ENCODE results near the gene TMEM40.
A peak's percentile ranks its signal among the peaks of the same experiment; 100 is the strongest.
"Not testable (repeated sequence)": the region's sequence is repeated elsewhere in the genome, so short reads cannot be mapped to it uniquely, and the experiment has no call there.

The TMEM40 gene

GRCh38 chr3:12750223-12750622, 8.8 kb downstream of the TMEM40 start:
- no peak for DNase-seq

DNA sequence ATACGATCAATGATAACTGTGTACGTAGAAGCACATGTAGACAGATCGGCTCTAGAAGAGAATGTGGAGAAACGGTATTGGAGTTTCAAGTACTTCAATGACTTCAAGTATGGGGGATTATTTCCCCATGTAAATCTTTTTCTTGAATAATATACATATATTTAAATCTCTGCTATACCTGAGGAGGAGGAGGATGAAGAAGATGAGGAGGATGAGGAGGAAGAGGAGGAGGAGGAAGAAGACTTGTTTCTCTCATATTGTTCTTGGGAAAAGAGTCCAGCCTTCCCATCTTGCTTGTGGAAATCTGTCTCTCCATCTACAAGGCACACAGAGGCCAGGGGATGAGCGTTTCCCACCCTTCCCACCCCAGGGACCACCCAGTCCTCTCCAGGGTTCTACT, 10.6 kb downstream of the TMEM40 start:
- DNase-seq: no peak

DNA sequence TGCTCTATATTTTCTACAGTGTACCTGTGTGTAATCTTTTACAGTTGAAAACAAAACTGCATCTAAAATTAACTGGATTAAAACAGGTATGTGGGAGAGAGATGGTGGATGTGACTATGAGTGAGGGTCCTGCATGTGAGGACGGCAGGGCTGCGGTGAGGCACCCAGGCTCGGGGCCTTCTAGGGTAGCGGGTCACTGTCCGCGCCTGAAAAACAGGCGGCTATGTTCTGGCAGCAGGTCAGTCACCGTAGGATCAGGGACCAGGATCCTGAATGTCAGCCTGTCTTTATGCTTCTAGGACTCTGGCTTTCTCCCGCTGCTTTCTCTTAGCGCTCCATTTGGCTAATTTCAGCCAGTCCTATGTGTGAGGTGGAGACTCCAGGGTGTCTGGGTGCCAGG, 12.6 kb downstream of the TMEM40 start:
- no peak for DNase-seq

- DNase-seq: no peak
These were observed 14.7 kb downstream of the TMEM40 start for GRCh38 chr3:12744326-12744725.

DNA sequence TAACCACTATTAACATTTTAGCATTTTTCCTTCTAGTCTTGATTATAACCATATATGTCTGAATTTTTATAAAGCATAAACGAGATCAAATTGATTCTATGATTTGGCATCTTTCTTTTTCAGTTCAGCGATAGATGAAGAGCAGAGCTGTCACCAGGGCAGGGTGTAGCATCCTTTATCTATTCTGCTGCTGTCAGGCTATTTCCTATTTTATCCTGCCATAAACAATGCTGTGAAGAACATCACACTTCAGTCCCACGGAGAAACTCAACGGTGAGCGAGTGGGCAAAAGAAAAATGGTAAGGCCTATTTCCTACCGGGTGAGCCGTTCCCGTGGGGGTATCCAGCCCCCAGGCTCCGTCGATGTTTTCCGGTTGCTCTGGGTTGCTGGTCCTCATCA, 15.5 kb downstream of the TMEM40 start:
- no peak for DNase-seq

DNA sequence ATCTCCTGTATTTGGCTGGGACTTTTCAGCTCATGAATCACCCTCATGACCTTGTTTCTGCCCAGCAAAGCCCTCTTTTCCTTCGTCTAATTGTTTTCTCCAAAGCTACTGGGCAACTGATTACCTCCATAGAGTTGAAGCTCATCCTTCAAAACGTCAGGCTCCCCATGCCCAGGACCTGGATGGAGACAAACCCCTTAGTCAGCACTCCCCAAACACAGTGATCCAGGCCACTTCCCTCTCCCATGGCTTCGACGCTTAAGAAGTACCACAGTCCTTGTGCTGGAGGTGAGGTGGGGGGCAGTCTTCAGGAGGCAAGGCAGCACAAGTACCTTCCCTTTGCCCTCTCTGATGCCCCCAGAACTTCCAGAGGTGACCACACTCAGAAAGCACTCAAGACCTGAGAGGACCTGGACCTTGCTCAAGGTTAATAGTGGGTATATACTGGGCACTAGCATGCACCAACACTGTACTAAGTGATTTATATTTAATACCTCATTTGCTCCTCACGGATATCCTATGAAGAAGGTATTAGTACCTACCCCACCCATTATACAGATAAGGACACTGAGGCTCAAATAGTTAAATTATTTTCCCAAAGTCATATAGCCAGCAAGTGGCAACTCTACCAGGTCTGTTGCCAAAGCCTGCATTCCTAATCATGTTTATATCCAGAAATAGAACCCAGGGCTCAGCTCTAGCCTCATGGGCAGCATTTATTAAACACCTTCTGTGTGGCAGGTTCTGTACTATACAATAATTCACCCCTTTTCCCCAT, 16.5 kb downstream of the TMEM40 start:
- no peak for DNase-seq

- no peak for DNase-seq
These were observed 17.9 kb downstream of the TMEM40 start for GRCh38 chr3:12741209-12741608.

DNA sequence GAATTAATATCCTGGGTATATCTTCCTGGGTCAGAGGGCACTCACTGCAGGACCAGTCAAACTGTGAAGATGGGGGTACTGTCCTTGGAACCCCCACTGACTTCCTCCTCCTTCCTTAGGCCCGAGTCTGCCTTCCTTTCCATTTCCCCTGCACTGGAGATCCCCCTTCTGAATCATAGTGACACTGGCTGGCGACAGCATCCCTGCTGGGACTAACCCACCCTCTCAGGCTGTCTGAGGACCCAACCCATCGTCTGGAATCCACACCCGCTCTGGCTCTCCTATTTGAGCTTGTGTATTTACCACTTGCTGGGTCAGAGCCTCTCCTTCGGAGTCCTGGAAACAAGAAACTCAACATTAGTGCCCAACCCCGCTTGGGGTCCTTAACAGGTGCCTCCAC, 21.2 kb downstream of the TMEM40 start:
- peak; percentile 62 to 66 (median 65) for DNase-seq

DNA sequence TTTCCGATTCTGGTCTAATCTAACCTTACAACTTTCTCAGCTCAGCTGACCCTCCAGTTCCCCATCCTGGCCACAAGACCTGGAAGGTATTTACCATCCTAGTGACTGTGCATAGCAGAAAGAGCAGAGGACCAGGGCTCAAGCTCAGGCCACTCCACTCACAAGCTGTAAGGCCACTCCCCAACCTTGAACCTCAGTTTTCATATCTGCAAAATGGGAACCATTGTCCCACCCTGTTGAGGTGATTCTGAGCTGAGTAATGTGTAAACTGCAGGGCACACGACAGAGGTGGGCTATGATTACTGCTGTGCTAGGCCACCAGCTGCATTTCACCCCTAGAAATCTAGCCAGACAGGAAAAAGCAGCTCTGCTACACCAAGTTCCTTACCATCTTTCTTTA, 21.7 kb downstream of the TMEM40 start:
- DNase-seq: no peak

GRCh38 chr3:12734960-12735359, 24.1 kb downstream of the TMEM40 start:
- DNase-seq: peak; percentile 64 to 75 (median 68)

GRCh38 chr3:12733566-12733965, 25.5 kb downstream of the TMEM40 start:
- DNase-seq: no peak

DNA sequence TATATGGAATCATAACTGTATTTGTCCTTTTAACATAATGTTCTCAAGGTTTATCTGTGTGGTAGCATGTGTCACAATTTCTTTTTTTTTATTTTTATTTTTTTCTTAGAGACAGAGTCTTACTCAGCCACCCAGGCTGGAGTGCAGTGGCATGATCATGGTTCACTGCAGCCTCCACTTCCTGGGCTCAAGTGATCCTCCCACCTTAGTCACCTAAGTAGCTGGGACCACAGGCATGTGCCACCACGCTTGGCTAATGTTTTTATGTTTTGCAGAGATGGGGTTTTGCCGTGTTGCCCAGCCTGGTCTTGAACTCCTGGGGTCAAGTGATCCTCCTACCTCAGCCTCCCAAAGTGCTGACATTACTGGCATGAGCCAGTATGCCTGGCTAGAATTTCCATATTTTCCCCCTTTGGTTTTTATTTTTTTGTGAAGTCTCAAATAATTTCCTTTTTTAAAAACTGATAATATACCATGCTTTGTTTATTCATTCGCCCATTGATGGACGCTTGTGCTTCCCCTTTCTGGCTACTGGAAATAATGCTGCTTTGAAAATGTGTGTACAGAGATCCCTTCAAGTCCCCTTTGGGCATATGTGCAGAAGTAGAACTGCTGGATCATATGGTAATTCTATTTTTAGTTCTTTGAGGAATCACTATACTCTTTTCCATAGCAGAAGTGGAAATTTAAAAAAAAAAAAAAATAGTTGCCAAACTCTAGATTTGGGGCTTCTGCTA, 28.4 kb downstream of the TMEM40 start:
- DNase-seq: peak; percentile 60 to 79 (median 68)

GRCh38 chr3:12729051-12729651, 29.9 kb downstream of the TMEM40 start:
- peak; percentile 40 to 70 (median 51) for DNase-seq

GRCh38 chr3:12727937-12728336, 31.1 kb downstream of the TMEM40 start:
- no peak for DNase-seq

- DNase-seq: no peak
These were observed 31.6 kb downstream of the TMEM40 start for GRCh38 chr3:12727481-12727880.

DNA sequence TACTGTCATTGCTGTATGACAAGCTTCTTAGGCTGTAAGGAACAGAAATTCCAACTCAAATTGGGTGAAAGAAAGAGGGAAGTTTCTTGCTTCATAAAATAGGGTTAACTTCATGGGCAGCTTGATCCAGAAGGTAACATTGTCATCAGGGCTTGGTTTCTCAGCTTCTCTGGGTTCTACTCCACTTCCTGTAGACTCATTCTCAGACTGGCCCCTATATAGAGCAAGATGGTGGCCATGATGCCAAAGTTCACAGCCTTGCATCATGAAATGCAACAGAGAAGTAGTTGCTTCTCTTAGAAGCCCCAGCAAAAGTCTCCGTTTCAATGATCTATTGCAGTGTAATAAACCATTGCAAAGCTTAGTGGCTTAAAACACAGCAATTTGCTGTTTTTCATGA, 33.6 kb downstream of the TMEM40 start:
- DNase-seq: peak in 1 of 3 donors; percentile 24

DNA sequence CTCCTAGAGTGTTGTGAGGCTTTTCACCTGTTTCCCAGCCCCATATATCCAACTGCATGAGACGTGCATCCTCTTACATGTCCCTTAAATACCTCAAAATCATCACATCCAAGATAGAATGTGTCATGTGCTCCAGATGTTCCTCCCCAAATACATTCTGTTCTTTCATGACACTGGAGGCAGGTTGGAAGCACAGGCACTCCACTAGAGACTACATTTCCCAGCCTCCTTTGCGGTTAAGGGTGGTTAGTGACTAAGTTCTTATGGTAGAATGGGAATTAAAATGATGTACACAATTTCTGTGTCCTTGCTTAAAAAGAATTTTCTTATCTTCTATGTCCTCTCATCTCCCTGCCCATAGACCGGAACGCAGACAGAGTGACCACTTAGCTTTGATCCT, 34.3 kb downstream of the TMEM40 start:
- DNase-seq: no peak

DNA sequence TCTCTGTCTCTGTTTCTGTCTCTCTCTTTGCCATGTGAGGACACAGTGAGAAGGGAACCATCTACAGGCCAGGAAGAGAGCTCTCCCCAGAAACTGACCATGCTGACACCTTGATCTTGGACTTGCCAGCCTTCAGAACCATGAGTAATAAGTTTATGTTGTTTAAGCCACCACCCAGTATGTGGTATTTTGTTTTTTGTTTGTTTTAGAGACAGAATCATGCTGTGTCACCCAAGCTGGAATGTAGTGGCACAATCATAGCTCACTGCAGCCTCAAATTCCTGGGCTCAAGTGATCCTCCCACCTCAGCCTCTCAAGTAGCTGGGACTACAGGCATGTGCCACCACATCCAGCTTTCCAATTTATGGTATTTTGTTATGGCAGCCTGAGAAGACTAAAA, 35.7 kb downstream of the TMEM40 start:
- DNase-seq: not testable (repeated sequence)

DNA sequence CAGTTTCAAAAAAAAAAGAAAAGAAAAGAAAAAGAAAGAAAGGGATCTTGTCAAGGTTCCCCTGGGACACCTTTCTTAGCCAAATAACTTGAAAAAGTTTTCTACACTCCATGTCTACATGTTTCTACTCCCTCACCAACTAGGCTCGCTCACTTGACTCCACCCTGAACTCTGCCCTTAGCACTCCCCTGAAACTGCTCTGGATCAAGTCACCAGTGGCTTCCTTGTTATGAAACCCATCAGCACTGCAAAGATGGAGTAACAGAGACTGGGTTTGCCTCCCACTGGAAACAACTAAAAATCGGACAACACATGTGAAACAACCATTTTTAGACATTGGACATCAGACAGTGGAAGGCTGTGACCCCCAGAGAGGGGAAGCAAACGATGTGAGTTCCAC, 36.8 kb downstream of the TMEM40 start:
- no peak for DNase-seq

DNA sequence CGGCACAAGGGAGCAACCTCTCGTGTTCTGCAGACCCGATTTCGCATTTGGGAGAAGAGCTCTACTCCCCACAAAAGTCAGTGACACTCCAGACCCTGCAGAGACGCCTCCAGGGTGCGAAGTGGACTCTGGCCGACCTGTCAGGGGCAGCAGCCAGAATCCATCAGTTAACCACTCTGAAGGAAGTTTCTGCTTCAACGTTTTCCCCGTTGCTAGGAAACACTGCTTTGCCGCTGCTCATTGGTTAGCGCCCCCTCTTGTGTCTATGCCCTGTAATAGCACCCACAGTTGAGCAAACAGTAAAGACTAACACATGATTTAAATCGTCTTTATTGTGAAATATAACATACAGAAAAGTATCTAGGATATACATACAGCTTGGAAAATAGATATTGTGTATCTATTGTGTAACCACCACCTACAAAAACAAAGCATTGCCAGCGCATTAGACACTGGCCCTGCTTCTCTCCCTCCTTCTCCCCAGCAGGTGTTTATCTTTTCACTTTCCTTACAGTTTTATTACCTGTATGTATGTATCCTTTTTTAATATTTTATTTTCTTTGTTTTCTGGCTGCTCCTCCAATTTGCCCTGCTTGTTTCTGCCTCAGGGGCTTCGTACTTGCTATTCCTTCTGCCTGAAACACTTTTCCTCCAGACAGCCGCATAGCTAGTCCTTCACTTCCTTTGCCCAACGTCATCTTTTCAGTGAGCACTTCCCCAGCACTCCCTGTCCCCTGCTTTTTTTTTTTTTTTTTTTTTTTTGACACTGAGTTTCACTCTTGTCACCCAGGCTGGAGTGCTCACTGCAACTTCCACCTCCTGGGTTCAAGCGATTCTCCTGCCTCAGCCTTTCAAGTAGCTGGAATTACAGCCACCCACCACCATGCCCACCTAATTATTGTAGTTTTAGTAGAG, 38.8 kb downstream of the TMEM40 start:
- peak; percentile 87 to 93 (median 90) for DNase-seq

- DNase-seq: no peak
These were observed 39.5 kb downstream of the TMEM40 start for GRCh38 chr3:12719541-12719940.

GRCh38 chr3:12716605-12717151, 42.4 kb downstream of the TMEM40 start:
- peak in 1 of 3 donors; percentile 29 for DNase-seq

- DNase-seq: no peak
These were observed 44.8 kb downstream of the TMEM40 start for GRCh38 chr3:12714278-12714677.
